Panc1 (cell line): Measurements from ENCODE around the gene SH3GL1.

ENCODE experiments used
- CTCF ChIP-seq: fragments of 450-650 bp; IDR thresholded peaks from 2 replicates; pipeline ENCODE4 v1.5.1; 2017; ENCODE audit warnings: mild to moderate bottlenecking
- POLR2AphosphoS5 ChIP-seq: IDR thresholded peaks from 2 replicates; pipeline ENCODE4 v1.6.1; 2012; ENCODE audit warnings: mild to moderate bottlenecking, low read depth, low read length, moderate library complexity
- REST ChIP-seq, 2 experiments: IDR thresholded peaks; 2 replicates each; pipeline ENCODE4 v1.6.1; 2011 to 2012; ENCODE audit warnings: low read depth in 2 of 2, control low read depth in 1 of 2, low read length in 1 of 2, mild to moderate bottlenecking in 1 of 2, moderate library complexity in 1 of 2; ENCODE audit not compliant: insufficient read depth in 1 of 2
- SIN3A ChIP-seq: IDR thresholded peaks from 2 replicates; pipeline ENCODE4 v1.6.1; 2012; ENCODE audit warnings: low read depth, mild to moderate bottlenecking, low read length, moderate library complexity, borderline replicate concordance; ENCODE audit not compliant: insufficient read depth

GRCh38 chr19:4431808-4432674 is 31.7 kb upstream of the SH3GL1 start:
- TF ChIP-seq POLR2AphosphoS5 (no peak), REST (IDR thresholded peaks at IDR 0.05; ENCODE audit: insufficient read depth in 1 of 2, low read depth in 2 of 2, low read length in 1 of 2) (no peak), CTCF (no peak), SIN3A (no peak)
